PFSK-1 (cell line): ENCODE measurements around the gene RPTOR.

Experiments
- POLR2AphosphoS5 ChIP-seq: IDR thresholded peaks from 2 replicates; pipeline ENCODE4 v1.6.1; 2012; ENCODE audit warnings: low read depth, mild to moderate bottlenecking, control low read depth, low read length, moderate library complexity
- REST ChIP-seq, 2 experiments: IDR thresholded peaks; 2 replicates each; pipeline versions ENCODE4 v1.6.1 to v1.8.0; 2011 to 2012; ENCODE audit warnings: low read depth in 2 of 2, low read length in 2 of 2, control low read depth in 1 of 2, inconsistent platforms in 1 of 2, mild to moderate bottlenecking in 1 of 2, moderate library complexity in 1 of 2; ENCODE audit not compliant: insufficient read depth in 1 of 2
- SIN3A ChIP-seq: IDR thresholded peaks from 2 replicates; pipeline ENCODE4 v1.6.1; 2012; ENCODE audit warnings: mild to moderate bottlenecking, low read length, moderate library complexity, borderline replicate concordance; ENCODE audit not compliant: insufficient read depth
- TAF1 ChIP-seq: IDR thresholded peaks from 2 replicates; pipeline ENCODE4 v1.6.1; 2012; ENCODE audit warnings: low read length, control low read depth, borderline replicate concordance; ENCODE audit not compliant: insufficient read depth

GRCh38 chr17:80704381-80704819 lies 159.8 kb downstream of the RPTOR start:
- TF ChIP-seq POLR2AphosphoS5 = no peak
- no peak for TF ChIP-seq REST (IDR thresholded peaks at IDR 0.05; ENCODE audit: insufficient read depth in 1 of 2, low read depth in 2 of 2, low read length in 2 of 2)
- no peak for TF ChIP-seq TAF1
- TF ChIP-seq SIN3A = no peak
